Activated CD8-positive, alpha-beta memory T cell treated with anti-CD3 and anti-CD28 coated beads for 4 hours (primary cell): ENCODE data around the gene SPART.
"Not testable (repeated sequence)": the region's sequence is repeated elsewhere in the genome, so short reads cannot be mapped to it uniquely, and the experiment has no call there.

ENCODE experiments used
- DNase-seq, 2 donors: peaks; one replicate each; pipeline ENCODE4 v3.0.0-alpha.2; 2020; ENCODE audit warnings: low read depth in 2 of 2

Gene SPART

GRCh38 chr13:36319793-36320192, 26.4 kb downstream of the SPART start:
- DNase-seq: not testable (repeated sequence)

- no peak for DNase-seq
These were observed 32.9 kb downstream of the SPART start for GRCh38 chr13:36313047-36313969.

GRCh38 chr13:36310417-36311108, 35.6 kb downstream of the SPART start:
- no peak for DNase-seq

- DNase-seq: no peak
These were observed 43.9 kb downstream of the SPART start for GRCh38 chr13:36302289-36302688.

GRCh38 chr13:36299469-36299868, 46.7 kb downstream of the SPART start:
- not testable (repeated sequence) for DNase-seq

- DNase-seq: no peak
These were observed 47.6 kb downstream of the SPART start for GRCh38 chr13:36298535-36299068.

GRCh38 chr13:36297366-36298338, 48.5 kb downstream of the SPART start, which contains the start of gene CCDC169:
CCDC169 (minus strand) TSS chr13:36297814; CDS start chr13:36297719, 95 bp downstream.
- DNase-seq: peak; percentile 13 to 16

GRCh38 chr13:36294096-36294495, 52.1 kb downstream of the SPART start:
- DNase-seq: no peak

GRCh38 chr13:36293497-36293896, 52.7 kb downstream of the SPART start:
- DNase-seq: no peak

GRCh38 chr13:36288794-36289391, 57.3 kb downstream of the SPART start:
- DNase-seq: no peak

- no peak for DNase-seq
These were observed 60.2 kb downstream of the SPART start for GRCh38 chr13:36286006-36286405.

GRCh38 chr13:36282821-36283432, 63.3 kb downstream of the SPART start:
- no peak for DNase-seq

GRCh38 chr13:36275190-36276002, 70.8 kb downstream of the SPART start:
- no peak for DNase-seq

GRCh38 chr13:36273431-36273830, 72.8 kb downstream of the SPART start:
- no peak for DNase-seq

GRCh38 chr13:36261976-36262375, 84.2 kb downstream of the SPART start:
- no peak for DNase-seq

GRCh38 chr13:36261011-36261410, 85.2 kb downstream of the SPART start:
- no peak for DNase-seq

GRCh38 chr13:36259361-36260137, 86.6 kb downstream of the SPART start:
- DNase-seq: no peak

GRCh38 chr13:36258831-36259230, 87.4 kb downstream of the SPART start:
- no peak for DNase-seq
